GM18861 (cell line): ENCODE measurements around the gene GMPPB.
A peak's percentile ranks its signal among the peaks of the same experiment; 100 is the strongest.
"Not testable (repeated sequence)": the region's sequence is repeated elsewhere in the genome, so short reads cannot be mapped to it uniquely, and the experiment has no call there.

Experiments used
- ATAC-seq: cut with Tn5 transposase; IDR thresholded peaks from one replicate; pipeline ENCODE4 v1.9.1; 2021; ENCODE audit not compliant: unreplicated experiment

The GMPPB gene

GRCh38 chr3:49694409-49695070 lies 29.2 kb downstream of the GMPPB start:
- ATAC-seq = not testable (repeated sequence)

DNA sequence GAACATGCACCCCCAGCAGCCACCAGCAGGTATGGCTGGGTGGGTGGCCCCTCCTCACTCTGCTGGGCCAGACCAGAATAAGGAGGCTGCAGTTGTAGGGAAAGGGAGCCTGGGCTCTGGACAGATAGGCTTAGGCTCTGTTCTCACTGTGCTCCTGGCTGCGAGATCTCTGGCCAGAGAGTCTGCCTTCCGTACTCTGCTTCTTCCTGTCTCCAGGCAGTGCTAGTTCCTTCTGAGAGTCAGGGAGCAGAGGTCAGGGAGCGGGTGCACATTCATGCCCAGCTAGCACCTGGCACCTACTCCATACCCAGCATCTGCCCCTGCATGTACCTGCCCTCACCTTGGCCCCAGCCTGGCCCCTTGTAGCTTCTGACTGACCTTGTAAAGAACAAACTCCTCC lies 32.3 kb downstream of the GMPPB start:
- not testable (repeated sequence) for ATAC-seq

- not testable (repeated sequence) for ATAC-seq
Measured at GRCh38 chr3:49690856-49691255, 32.9 kb downstream of the GMPPB start.

- not testable (repeated sequence) for ATAC-seq
Measured at GRCh38 chr3:49689908-49690624, 33.7 kb downstream of the GMPPB start.

DNA sequence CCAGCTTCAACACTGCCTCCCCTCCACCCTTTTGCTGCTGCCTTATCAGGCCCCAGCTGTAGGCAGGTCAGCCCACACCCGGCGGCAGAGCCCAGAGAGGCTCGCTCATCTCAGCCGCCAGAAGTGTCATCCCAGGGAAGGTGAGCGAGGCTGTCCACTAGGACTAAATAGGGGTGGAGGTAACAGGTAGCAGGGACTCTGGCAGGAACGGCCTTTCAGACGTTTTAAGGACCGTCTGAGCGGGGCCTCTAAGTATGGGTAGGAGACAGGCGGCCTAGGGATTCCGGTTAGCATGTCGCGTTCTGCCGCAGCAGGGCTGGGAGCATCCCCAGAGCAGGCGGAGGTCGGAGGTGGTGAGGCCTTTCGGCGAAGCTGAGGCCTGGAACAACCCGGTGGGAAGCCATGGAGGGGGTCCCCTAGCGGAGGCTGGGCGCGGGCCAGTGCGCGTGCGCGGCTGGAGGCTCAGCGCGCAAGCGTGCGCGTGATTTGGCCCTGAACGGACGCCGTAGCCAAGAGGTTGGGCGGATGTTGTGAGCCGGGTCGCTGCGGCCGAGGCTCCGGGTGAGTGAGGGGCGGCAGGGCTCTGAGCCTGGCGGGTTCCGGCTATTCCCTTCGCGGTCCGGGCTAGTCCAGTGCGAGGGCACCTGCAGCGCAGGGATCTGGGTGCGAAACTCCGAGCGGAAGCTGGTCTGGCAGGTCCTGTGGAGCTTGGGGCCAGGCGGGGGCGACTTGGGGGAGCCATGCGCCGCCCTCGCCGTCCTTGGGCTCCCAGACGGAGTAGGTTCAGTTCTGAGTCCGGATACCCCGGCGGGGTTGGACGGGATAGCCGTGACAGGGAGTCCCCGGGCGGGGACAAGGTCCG lies 34.5 kb downstream of the GMPPB start, which contains the start of the genes MST1 and RNF123:
TSS of gene MST1 (minus strand) at position 429 of the 862 bp plus-strand sequence. CDS start 783 bp downstream, outside the sequence.
TSS of gene RNF123 (plus strand) at position 512 of the 862 bp plus-strand sequence. CDS start 1,609 bp downstream, outside the sequence.
- no peak for ATAC-seq

- ATAC-seq = not testable (repeated sequence)
Measured at GRCh38 chr3:49688338-49689045, 35.3 kb downstream of the GMPPB start.

GRCh38 chr3:49687424-49687795 lies 36.3 kb downstream of the GMPPB start:
- not testable (repeated sequence) for ATAC-seq

GRCh38 chr3:49686769-49687423 lies 36.9 kb downstream of the GMPPB start:
- ATAC-seq = not testable (repeated sequence)

DNA sequence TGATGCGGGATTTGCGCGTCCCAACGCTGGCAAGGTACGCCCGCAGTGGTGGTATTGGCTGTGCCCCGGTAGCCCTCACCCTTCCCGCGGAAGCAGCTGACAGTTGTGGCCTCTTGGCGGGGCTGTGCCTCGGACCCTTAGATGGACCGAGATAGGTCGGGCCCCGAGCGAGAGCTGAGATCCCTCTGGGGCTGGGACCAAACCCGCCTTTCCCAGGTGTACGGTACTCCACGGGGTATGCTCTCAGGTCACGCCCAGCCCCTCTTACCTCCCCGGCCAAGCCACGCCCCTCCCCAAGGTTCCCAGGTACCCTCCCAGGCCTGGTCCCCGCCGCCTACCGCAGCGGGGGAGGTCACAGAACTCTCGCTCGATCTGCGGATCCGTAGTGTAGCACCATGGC lies 37.4 kb downstream of the GMPPB start:
- ATAC-seq = not testable (repeated sequence)

- ATAC-seq = not testable (repeated sequence)
Measured at GRCh38 chr3:49685846-49686245, 37.9 kb downstream of the GMPPB start.

- not testable (repeated sequence) for ATAC-seq
Measured at GRCh38 chr3:49685103-49685502, 38.6 kb downstream of the GMPPB start.

DNA sequence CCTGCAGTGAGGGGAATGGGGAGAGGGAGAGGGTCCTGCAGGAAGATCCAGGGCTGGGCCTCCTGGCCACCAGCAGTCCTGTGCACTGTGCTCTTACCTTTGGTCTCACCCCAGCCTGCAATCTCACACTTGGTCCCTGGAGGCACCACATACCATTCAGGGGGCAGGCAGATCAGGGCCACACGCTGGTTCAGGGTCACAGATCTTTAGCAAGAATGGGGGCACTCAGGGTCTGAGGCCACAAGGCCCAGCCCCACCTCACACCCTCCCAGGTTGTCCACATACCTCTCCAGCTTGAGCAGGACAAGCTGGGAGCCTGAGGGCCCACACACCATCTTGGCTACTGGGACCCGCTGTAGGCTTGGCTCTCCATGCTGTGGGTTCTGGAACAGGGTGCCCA lies 39.3 kb downstream of the GMPPB start:
- ATAC-seq = not testable (repeated sequence)

- no peak for ATAC-seq
Measured at GRCh38 chr3:49683162-49683561, 40.6 kb downstream of the GMPPB start.

- no peak for ATAC-seq
Measured at GRCh38 chr3:49681543-49681942, 42.2 kb downstream of the GMPPB start.

DNA sequence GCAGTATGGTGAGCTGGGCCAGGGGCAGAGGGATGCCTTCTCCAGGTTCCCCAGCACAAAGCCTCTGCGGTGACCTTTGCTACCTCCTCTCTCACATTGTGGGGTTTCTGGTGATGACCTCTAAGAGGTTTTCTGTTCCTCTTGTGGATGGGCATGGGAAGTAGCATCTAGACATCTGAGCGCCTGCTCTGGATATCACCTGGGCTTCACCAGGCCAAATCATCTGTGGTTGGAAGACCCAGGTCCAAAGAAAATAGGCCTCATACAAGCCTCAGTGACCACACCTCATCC lies 42.6 kb downstream of the GMPPB start:
- no peak for ATAC-seq

DNA sequence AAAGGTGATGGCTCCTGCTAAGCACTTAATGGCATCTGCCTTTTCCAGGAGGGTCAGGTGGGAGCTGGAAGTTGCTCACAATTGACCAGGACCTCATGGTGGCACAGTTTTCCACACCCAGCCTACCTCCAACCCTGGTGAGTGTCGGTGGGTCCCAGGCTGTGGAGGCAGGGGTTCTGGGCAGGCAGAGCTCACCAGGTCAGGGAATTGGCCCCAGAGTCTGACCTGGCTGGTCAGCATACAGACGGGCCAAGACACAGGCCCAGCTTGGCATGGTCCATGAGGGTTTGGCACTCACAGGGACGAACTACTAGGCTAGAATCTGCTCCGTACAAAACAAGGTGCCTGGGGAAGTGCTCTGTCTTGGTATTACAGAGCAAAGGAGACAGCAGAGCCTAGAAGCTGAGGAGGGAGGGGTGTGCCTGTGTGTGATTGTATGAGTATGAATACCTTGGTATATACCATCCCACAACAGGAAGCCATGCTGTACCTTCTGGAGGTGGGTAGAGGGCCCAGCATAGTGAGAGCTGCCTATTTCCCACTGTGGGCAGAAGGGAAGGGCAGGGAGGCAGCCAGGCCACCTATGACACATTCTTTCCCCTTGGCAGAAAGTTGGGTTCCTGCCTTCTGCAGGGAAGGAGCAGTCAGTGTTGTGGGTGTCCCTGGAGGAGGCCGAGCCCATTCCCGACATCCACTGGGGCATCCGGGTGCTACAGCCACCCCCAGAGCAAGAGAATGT lies 43.1 kb downstream of the GMPPB start:
- ATAC-seq = no peak

GRCh38 chr3:49675912-49676311 lies 47.8 kb downstream of the GMPPB start:
- no peak for ATAC-seq

GRCh38 chr3:49674497-49674983 lies 49.2 kb downstream of the GMPPB start:
- peak; percentile 27 for ATAC-seq

DNA sequence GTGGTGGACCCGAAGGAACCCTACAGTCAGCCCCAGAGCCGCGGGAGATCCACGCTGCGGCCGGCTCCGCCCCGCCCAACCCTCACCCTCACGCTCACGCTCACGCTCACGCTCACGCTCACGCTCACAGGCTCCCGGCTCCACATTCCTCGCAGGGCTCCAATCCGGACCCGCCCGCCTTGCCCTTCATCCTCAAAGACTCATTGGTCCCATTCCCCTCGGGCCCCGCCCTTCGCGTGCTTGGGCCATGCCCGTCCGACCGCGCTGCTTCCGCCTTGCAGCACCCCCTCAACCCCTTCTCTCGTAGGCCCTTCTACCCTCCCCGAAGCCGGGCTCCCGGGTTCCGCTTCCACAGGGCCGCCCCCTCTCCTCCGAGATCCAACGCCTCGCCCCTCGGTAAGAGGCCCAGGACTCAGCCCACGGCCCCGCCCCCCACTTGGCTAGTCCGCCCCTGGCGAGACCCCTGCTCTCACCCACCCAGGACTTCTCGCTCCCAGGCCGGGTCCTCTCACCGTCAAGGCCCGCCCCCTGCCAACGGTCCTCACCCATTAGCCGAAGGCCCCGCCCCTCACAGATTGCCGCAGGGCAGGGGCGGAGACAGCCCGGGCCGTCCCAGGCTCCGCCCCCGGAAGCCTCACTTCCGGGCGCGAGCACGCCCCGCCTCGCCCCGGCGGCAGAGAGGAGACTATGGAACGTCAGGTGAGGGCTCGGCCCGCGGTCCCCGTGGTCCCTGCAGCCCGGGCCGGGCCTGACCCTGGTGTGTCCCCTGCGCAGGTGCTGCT lies 49.8 kb downstream of the GMPPB start, which contains the start of gene APEH:
TSS of gene APEH (plus strand) at position 637 of the 782 bp plus-strand sequence. CDS start at position 688, 51 bp downstream.
- peak; percentile 67 for ATAC-seq
